Tibial nerve (tissue), 4 donors: ENCODE measurements around the gene GRAP. TPM values are rescaled to one million over a fixed set of nuclear protein-coding genes. Genes with fewer than 3 reads are reported as not detected.

ENCODE experiments used
- DNase-seq, 2 donors: peaks; one replicate each; pipeline ENCODE4 v3.0.0-alpha.2; 2019; ENCODE audit warnings: low spot score in 2 of 2
- H3K27ac ChIP-seq, 4 donors: fragments of 200-600 bp; sonication (generic) in 3 of 4; one replicate each; pipeline ENCODE4 v1.5.1; 2017 to 2019; ENCODE audit warnings: mild to moderate bottlenecking in 1 of 4
- H3K27me3 ChIP-seq, 2 donors: fragments of 200-600 bp; sonication (generic) in 1 of 2; one replicate each; pipeline versions ENCODE4 v1.5.1 to v1.6.0; 2017 to 2019
- H3K36me3 ChIP-seq, 3 donors: fragments of 200-600 bp; sonication (generic); one replicate each; pipeline ENCODE4 v1.5.1; 2018 to 2019
- H3K4me1 ChIP-seq, 4 donors: fragments of 200-600 bp; sonication (generic) in 3 of 4; one replicate each; pipeline ENCODE4 v1.5.1; 2017 to 2019
- H3K4me3 ChIP-seq, 4 donors: fragments of 200-600 bp; sonication (generic) in 3 of 4; one replicate each; pipeline ENCODE4 v1.5.1; 2017 to 2019; ENCODE audit warnings: mild to moderate bottlenecking in 1 of 4, moderate library complexity in 1 of 4
- H3K9me3 ChIP-seq, 4 donors: fragments of 200-600 bp; sonication (generic) in 3 of 4; one replicate each; pipeline ENCODE4 v1.5.1; 2017 to 2019
- EP300 ChIP-seq, 2 donors: sonication (generic); formaldehyde crosslinking; IDR thresholded peaks; one replicate each; pipeline ENCODE4 v1.6.1; 2017; ENCODE audit warnings: antibody characterized with exemption in 2 of 2, mild to moderate bottlenecking in 1 of 2
- POLR2A ChIP-seq, 2 donors: fragments of 450-650 bp; IDR thresholded peaks; one replicate each; pipeline ENCODE4 v1.6.1; 2017; ENCODE audit warnings: antibody characterized with exemption in 2 of 2, mild to moderate bottlenecking in 2 of 2, moderate library complexity in 2 of 2
- WGBS, 2 donors: methylation state at CpG; one replicate each; pipeline ENCODE4 v1.1.5; 2018; 5-methylcytosine and 5-hydroxymethylcytosine counted together
- total RNA-seq, 4 donors: library from RNA; depleted of rRNA; stranded (reverse); fragments of >200 nt; gene quantifications; one replicate each; pipeline ENCODE4 v1.1.0, GENCODE V29; 2016
- TF ChIP-seq, protein P1 (sequence below), 5 experiments: fragments of 200-600 bp in 3 of 5; fragments of 450-650 bp in 2 of 5; sonication (generic) in 3 of 5; IDR thresholded peaks; one replicate each; pipeline ENCODE4 v1.5.1; 2016 to 2019; ENCODE audit warnings: antibody characterized with exemption in 5 of 5, mild to moderate bottlenecking in 3 of 5, moderate library complexity in 2 of 5

Gene GRAP
- total RNA-seq, 4 donors from 2014 or later: 4.6 to 7.5 (median 5.8) TPM

DNA sequence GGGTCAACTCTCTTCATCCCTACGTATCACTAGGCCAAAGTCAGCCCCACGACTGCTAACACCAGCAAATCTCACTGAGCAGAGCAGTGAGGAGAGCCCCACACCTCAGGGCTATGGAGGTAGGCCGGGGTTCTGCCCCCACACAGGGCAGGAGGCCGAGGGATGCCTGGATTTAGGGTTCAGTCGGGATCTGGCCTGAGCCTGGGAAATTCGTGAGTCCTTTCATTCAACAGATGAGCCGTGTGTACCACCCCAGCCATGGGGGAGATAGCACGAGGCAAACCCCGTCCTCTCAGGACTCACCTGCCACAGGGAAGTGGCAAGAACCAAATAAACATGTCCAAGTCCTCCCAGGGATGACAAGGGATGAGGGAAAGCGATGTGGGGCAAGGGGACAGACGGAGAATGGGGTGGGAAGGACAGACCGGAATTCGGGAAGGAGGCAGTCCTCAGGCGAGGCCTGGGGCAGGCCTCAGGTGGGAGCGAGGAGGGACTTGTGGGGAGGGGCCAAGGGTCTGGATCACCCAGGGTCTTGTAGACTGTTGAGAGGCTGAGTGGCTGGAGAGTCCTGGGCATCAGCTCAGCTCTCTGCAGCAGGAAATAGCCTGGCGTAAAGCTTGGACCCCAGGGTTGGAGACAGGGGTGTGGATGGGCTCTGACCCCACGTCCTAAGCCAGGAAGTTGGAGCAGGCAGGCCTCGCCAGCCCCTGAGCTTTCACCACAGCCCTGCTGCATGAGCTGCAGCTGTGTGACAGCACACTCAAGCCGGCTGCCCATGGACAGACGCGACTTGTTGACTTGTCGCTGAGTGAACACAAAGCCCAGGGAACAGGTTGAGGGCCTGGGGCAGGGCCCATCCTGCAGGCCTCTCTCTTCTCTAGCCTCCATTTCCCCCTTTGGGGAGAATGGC is 34.3 kb downstream of the GRAP start:
- H3K4me1 ChIP-seq: no peaks in the 10 kb centered on the region
- H3K27me3 ChIP-seq: no peaks in the 10 kb centered on the region
- WGBS, 2 donors: 88 to 89% methylated on average over 20 to 22 of the region's 22 CpGs
- H3K36me3 ChIP-seq: no peaks in the 10 kb centered on the region
- no peak overlapping the region for H3K27ac ChIP-seq
- no peak for DNase-seq
- H3K4me3 ChIP-seq: no peak overlapping the region
- H3K9me3 ChIP-seq: no peaks in the 10 kb centered on the region
- TF ChIP-seq, protein P1, sequence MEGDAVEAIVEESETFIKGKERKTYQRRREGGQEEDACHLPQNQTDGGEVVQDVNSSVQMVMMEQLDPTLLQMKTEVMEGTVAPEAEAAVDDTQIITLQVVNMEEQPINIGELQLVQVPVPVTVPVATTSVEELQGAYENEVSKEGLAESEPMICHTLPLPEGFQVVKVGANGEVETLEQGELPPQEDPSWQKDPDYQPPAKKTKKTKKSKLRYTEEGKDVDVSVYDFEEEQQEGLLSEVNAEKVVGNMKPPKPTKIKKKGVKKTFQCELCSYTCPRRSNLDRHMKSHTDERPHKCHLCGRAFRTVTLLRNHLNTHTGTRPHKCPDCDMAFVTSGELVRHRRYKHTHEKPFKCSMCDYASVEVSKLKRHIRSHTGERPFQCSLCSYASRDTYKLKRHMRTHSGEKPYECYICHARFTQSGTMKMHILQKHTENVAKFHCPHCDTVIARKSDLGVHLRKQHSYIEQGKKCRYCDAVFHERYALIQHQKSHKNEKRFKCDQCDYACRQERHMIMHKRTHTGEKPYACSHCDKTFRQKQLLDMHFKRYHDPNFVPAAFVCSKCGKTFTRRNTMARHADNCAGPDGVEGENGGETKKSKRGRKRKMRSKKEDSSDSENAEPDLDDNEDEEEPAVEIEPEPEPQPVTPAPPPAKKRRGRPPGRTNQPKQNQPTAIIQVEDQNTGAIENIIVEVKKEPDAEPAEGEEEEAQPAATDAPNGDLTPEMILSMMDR (IDR thresholded peaks at IDR 0.05): no peak
- TF ChIP-seq POLR2A (IDR thresholded peaks at IDR 0.05) (no peak), EP300 (IDR thresholded peaks at IDR 0.05) (no peak)

DNA sequence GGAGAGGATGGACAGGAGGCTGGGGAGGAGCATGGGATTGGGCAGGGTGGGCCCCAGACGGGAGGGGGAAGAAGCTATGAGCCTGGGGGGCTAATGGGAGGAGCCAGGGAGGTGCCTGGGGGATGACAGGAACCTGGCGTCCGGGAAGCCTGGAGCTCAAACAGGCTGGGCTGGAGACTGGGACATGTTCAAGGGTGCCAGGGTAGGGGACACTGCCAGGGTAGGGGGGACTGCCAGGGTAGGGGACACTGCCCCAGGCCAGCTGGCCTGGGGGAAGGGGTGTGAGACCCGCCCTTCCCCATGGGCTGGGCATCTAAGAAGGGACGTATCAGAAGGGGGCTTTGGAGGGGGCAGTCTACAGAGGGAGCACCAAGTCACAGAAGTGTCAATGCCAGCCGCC is 35.2 kb downstream of the GRAP start:
- DNase-seq: no peak
- whole genome bisulfite sequencing, 2 donors: 77 to 83% methylated on average over 6 of the region's 6 CpGs
- no peaks in the 10 kb centered on the region for H3K9me3 ChIP-seq
- H3K27me3 ChIP-seq: no peaks in the 10 kb centered on the region
- TF ChIP-seq, protein P1 (IDR thresholded peaks at IDR 0.05): no peak
- TF ChIP-seq EP300 (IDR thresholded peaks at IDR 0.05) (no peak), POLR2A (IDR thresholded peaks at IDR 0.05) (no peak)
- no peak overlapping the region for H3K27ac ChIP-seq
- no peaks in the 10 kb centered on the region for H3K4me1 ChIP-seq
- H3K4me3 ChIP-seq: no peak overlapping the region
- H3K36me3 ChIP-seq: no peaks in the 10 kb centered on the region

DNA sequence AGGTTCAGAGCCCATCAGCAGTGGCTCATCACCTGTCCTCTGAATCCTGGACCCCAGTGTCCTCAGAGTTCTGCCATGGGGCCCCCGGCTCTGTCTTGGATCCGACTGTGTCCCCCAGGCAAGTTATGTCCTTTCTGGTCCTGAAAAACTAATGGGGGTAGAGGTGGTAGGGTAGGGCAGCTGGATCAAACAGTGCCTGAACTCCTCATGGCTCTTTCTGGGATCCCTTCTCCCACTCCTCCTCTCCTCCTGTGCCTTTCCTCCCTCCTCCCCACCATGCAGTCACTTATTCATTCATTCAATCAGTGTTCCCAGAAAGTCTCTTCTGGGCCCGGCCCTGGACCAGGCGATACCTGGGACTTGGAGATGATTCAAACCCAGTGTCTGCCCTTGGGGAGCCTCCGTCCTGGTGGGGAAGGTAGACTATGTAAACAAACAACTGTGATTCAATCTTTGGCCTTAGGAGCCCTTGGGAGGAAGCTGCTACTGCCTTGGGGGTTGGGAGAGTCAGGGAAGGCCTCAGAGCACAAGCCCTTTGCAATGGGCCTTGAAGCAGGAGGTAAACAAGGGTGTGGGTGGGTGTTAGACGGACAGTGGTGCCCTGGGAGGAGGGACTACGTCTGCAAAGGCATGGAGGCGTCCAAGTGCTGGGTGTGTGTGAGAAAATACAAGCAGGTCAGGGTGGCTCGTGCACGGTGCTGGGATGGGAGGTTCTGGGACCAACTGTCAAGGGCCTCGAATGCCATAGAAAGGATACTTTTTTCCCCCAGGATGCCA is 35.8 kb downstream of the GRAP start:
- Histone ChIP-seq H3K36me3 (no peaks in the 10 kb centered on the region), H3K4me1 (no peaks in the 10 kb centered on the region), H3K4me3 (no peak overlapping the region), H3K9me3 (peaks cover 0 to 3% (median 0%) of the 10 kb centered on the region in 4 donors), H3K27me3 (peaks cover 0 to under 1% of the 10 kb centered on the region in 2 donors), H3K27ac (no peak overlapping the region)
- TF ChIP-seq EP300 (IDR thresholded peaks at IDR 0.05): no peak
- TF ChIP-seq, protein P1 (IDR thresholded peaks at IDR 0.05): no peak
- WGBS, 2 donors: 56 to 62% methylated on average over 11 of the region's 11 CpGs
- no peak for DNase-seq

DNA sequence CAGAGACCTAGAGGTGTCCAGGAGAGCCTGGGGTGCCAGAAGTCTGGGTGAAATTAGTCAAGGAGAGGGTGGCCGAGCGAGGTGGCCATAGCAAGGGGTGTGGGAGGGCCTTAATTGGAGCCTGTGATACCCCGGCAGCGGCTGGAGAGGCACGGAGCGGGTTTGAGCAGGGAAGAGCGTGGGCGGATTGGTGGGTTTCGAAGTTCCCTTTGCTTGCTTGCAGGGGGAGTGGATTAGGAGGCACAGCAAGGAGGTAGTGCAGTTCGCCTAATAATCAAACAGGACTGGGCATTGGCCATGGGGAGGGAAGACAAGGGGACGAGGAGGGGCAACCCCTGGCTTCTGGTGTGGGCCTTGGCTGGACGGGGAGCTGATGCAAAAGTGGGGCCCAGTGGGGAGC is 36.8 kb downstream of the GRAP start:
- Histone ChIP-seq H3K27ac (no peak overlapping the region), H3K36me3 (no peaks in the 10 kb centered on the region), H3K4me1 (peaks cover 0 to under 1% (median 0%) of the 10 kb centered on the region in 4 donors), H3K27me3 (peaks cover 0 to 10% of the 10 kb centered on the region in 2 donors), H3K9me3 (peaks cover 0 to 3% (median 0%) of the 10 kb centered on the region in 4 donors), H3K4me3 (no peak overlapping the region)
- no peak for DNase-seq
- 89 to 92% methylated on average over 12 of the region's 12 CpGs for WGBS, 2 donors
- TF ChIP-seq POLR2A (IDR thresholded peaks at IDR 0.05) (no peak), EP300 (IDR thresholded peaks at IDR 0.05) (no peak)
- TF ChIP-seq, protein P1 (IDR thresholded peaks at IDR 0.05): no peak

DNA sequence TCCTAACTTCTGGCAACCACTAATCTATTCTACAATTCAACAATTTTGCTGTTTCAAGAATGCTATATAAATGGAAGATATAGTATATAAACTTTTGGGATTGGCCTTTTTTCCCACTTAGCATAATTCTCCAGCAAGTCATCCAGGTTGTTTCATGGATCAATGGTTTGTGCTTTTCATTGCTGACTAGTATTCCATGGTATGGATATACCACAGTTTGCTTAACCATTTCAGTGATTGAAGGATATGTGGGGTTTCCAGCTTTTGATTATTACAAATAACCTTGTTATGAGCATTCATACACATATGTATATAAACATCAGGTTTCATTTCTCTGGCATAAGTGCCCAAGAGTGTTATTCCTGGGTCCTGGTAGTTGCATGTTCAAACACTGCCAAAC is 40.1 kb downstream of the GRAP start:
- peaks cover 0 to 23% of the 10 kb centered on the region in 2 donors for H3K27me3 ChIP-seq
- no peak overlapping the region for H3K4me3 ChIP-seq
- H3K9me3 ChIP-seq: peaks cover 0 to 3% (median 0%) of the 10 kb centered on the region in 4 donors
- H3K4me1 ChIP-seq: peaks cover 0 to 16% (median 7%) of the 10 kb centered on the region in 4 donors
- H3K27ac ChIP-seq: no peak overlapping the region
- no peak for DNase-seq
- TF ChIP-seq POLR2A (IDR thresholded peaks at IDR 0.05) (no peak), EP300 (IDR thresholded peaks at IDR 0.05) (no peak)
- TF ChIP-seq, protein P1 (IDR thresholded peaks at IDR 0.05): no peak
- H3K36me3 ChIP-seq: no peaks in the 10 kb centered on the region
